Measurements from ENCODE around the gene DDX46.

Gene DDX46

GRCh38 chr5:134794082-134794481 lies 35.5 kb downstream of the DDX46 start:
- H3K9me3 ChIP-seq (ENCODE audit: insufficient read depth, low read depth, low read length): no peaks in the 10 kb centered on the region
- H3K27me3 ChIP-seq (ENCODE audit: insufficient read depth, low read length, poor library complexity, severe bottlenecking): no peaks in the 10 kb centered on the region
- no peak overlapping the region for H3K4me3 ChIP-seq (ENCODE audit: low read length, poor library complexity, severe bottlenecking)
- no peak overlapping the region for H3K9ac ChIP-seq (ENCODE audit: low read depth, low read length, poor library complexity, severe bottlenecking)
- H3K4me2 ChIP-seq (ENCODE audit: low read depth, low read length, poor library complexity, severe bottlenecking): no peak overlapping the region
- H3K36me3 ChIP-seq (ENCODE audit: insufficient read depth, low read length): peaks cover 63% of the 10 kb centered on the region; the same call in 1 of the 2 replicates
- H3K4me1 ChIP-seq (ENCODE audit: insufficient read depth, low read length, poor library complexity, severe bottlenecking): no peaks in the 10 kb centered on the region
- no peaks in the 10 kb centered on the region for H3F3A ChIP-seq (ENCODE audit: low read depth)
- H4K20me1 ChIP-seq (ENCODE audit: insufficient read depth, low read length, poor library complexity, severe bottlenecking): no peaks in the 10 kb centered on the region
- no peaks in the 10 kb centered on the region for H3K79me2 ChIP-seq (ENCODE audit: insufficient read depth, low read length)
- no peaks in the 10 kb centered on the region for H3K9me2 ChIP-seq (replicated peaks; ENCODE audit: low read depth, low read length)
- H2AFZ ChIP-seq (ENCODE audit: low read length): no peak overlapping the region
- no peak for TF ChIP-seq EZH2phosphoT487 (IDR thresholded peaks at IDR 0.05; ENCODE audit: borderline replicate concordance)
- no peak for TF ChIP-seq CTCF (conservative IDR thresholded peaks at IDR 0.05; ENCODE audit: low read length)

DNA sequence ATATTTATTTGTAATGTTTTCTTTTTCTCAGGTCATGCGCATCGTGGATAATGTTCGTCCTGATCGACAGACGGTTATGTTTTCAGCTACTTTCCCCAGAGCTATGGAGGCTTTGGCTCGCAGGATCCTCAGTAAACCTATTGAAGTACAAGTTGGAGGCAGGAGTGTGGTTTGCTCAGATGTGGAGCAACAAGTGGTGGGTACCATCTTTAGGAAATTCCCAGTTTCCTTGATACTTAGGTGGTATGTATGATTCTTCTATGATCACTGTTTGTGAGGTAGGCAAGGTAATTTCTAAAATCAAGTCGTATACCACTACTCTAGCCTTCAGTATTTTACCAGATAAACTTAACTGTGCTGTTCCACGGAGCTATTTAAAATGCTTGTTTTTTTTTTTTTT lies 36.2 kb downstream of the DDX46 start:
- H4K20me1 ChIP-seq (ENCODE audit: insufficient read depth, low read length, poor library complexity, severe bottlenecking): no peaks in the 10 kb centered on the region
- H3K27me3 ChIP-seq (ENCODE audit: insufficient read depth, low read length, poor library complexity, severe bottlenecking): no peaks in the 10 kb centered on the region
- H3K79me2 ChIP-seq (ENCODE audit: insufficient read depth, low read length): no peaks in the 10 kb centered on the region
- no peak overlapping the region for H3K4me3 ChIP-seq (ENCODE audit: low read length, poor library complexity, severe bottlenecking)
- no peaks in the 10 kb centered on the region for H3K9me2 ChIP-seq (replicated peaks; ENCODE audit: low read depth, low read length)
- no peaks in the 10 kb centered on the region for H3K9me3 ChIP-seq (ENCODE audit: insufficient read depth, low read depth, low read length)
- no peaks in the 10 kb centered on the region for H3F3A ChIP-seq (ENCODE audit: low read depth)
- H3K9ac ChIP-seq (ENCODE audit: low read depth, low read length, poor library complexity, severe bottlenecking): no peak overlapping the region
- TF ChIP-seq CTCF (conservative IDR thresholded peaks at IDR 0.05; ENCODE audit: low read length) (no peak), EZH2phosphoT487 (IDR thresholded peaks at IDR 0.05; ENCODE audit: borderline replicate concordance) (no peak)
- H2AFZ ChIP-seq (ENCODE audit: low read length): no peak overlapping the region
- H3K36me3 ChIP-seq (ENCODE audit: insufficient read depth, low read length): peaks cover 57% of the 10 kb centered on the region; the same call in 1 of the 2 replicates
- H3K4me1 ChIP-seq (ENCODE audit: insufficient read depth, low read length, poor library complexity, severe bottlenecking): no peaks in the 10 kb centered on the region
- no peak overlapping the region for H3K4me2 ChIP-seq (ENCODE audit: low read depth, low read length, poor library complexity, severe bottlenecking)

- H3F3A ChIP-seq (ENCODE audit: low read depth): no peaks in the 10 kb centered on the region
- no peak overlapping the region for H3K4me2 ChIP-seq (ENCODE audit: low read depth, low read length, poor library complexity, severe bottlenecking)
- H3K4me3 ChIP-seq (ENCODE audit: low read length, poor library complexity, severe bottlenecking): no peak overlapping the region
- no peaks in the 10 kb centered on the region for H3K27me3 ChIP-seq (ENCODE audit: insufficient read depth, low read length, poor library complexity, severe bottlenecking)
- no peaks in the 10 kb centered on the region for H3K9me3 ChIP-seq (ENCODE audit: insufficient read depth, low read depth, low read length)
- no peaks in the 10 kb centered on the region for H3K4me1 ChIP-seq (ENCODE audit: insufficient read depth, low read length, poor library complexity, severe bottlenecking)
- H4K20me1 ChIP-seq (ENCODE audit: insufficient read depth, low read length, poor library complexity, severe bottlenecking): no peaks in the 10 kb centered on the region
- TF ChIP-seq EZH2phosphoT487 (IDR thresholded peaks at IDR 0.05; ENCODE audit: borderline replicate concordance): no peak
- no peak for TF ChIP-seq CTCF (conservative IDR thresholded peaks at IDR 0.05; ENCODE audit: low read length)
- H3K36me3 ChIP-seq (ENCODE audit: insufficient read depth, low read length): peaks cover 37% of the 10 kb centered on the region; the same call in 1 of the 2 replicates
- no peaks in the 10 kb centered on the region for H3K9me2 ChIP-seq (replicated peaks; ENCODE audit: low read depth, low read length)
- no peaks in the 10 kb centered on the region for H3K79me2 ChIP-seq (ENCODE audit: insufficient read depth, low read length)
- no peak overlapping the region for H3K9ac ChIP-seq (ENCODE audit: low read depth, low read length, poor library complexity, severe bottlenecking)
- H2AFZ ChIP-seq (ENCODE audit: low read length): no peak overlapping the region
Measured at GRCh38 chr5:134798468-134798867, 39.9 kb downstream of the DDX46 start.

Data from Loucy (cell line).